Measurements from ENCODE around the gene PNMT.

DNA sequence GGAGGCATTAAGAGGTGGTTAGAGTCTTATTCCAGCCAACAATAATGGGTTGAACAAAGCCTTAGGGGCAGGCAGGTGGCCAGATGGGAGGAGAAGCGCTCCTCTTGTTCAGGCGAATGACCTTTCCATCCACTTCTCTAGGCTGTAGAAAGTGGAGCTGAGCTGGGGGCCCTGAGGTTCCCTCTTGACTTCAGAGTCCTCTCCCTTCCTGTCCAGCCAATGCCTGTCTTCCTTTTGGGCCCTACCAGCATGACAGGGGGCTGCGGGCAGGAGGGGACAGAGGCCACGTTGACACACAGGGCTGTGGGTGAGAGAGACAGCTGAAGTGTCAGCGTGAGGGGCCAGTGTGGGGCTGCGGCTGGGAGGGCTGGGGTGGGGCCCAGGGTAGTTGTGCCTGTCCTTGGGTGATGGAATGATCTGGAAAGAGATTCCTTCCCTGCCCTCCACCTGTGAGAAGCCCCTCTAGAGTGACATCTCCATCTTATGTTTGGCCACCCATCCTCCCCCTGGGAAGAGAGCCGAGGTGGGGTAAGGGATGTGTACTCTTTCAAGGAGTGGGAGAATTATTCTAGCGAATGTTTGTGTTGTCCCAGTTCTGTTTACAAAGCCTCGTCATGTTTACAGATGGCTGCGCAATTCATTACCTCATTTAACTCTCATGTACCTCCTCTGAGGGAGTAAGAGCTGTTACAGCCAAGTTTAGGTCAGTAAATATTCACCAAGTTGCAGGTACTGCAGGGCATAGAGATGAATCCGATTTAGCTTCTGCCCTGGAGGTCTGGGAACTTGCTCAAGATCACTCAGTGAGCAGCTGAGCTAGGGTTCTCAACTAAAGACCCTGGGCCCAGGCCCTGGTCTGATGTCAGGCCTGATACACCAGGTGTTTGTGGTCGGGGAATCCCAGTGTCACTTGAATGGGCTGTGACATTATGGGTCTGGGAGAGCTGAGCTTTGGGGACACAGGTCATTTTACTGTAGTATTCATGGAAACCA is 34.9 kb downstream of the PNMT start:
- TF ChIP-seq POLR2AphosphoS5 (IDR thresholded peaks at IDR 0.05) (no peak), POLR2A (IDR thresholded peaks at IDR 0.05) (no peak), EP300 (IDR thresholded peaks at IDR 0.05) (no peak)
- TF ChIP-seq, protein P1, sequence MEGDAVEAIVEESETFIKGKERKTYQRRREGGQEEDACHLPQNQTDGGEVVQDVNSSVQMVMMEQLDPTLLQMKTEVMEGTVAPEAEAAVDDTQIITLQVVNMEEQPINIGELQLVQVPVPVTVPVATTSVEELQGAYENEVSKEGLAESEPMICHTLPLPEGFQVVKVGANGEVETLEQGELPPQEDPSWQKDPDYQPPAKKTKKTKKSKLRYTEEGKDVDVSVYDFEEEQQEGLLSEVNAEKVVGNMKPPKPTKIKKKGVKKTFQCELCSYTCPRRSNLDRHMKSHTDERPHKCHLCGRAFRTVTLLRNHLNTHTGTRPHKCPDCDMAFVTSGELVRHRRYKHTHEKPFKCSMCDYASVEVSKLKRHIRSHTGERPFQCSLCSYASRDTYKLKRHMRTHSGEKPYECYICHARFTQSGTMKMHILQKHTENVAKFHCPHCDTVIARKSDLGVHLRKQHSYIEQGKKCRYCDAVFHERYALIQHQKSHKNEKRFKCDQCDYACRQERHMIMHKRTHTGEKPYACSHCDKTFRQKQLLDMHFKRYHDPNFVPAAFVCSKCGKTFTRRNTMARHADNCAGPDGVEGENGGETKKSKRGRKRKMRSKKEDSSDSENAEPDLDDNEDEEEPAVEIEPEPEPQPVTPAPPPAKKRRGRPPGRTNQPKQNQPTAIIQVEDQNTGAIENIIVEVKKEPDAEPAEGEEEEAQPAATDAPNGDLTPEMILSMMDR (IDR thresholded peaks at IDR 0.05) = no peak
